HepG2 (cell line): ENCODE data around the gene PCYT2. TPM values are rescaled to one million over a fixed set of nuclear protein-coding genes. Genes with fewer than 3 reads are reported as not detected.

ENCODE experiments used
- KDM6A ChIP-seq: IDR thresholded peaks from 2 replicates; pipeline ENCODE4 v1.6.1; 2016; ENCODE audit warnings: low read depth
- NRL ChIP-seq: sonication (generic); formaldehyde crosslinking; IDR thresholded peaks from 2 replicates; pipeline ENCODE4 v1.5.0; 2020; ENCODE audit warnings: missing genetic modification reagents, mild to moderate bottlenecking, moderate library complexity, borderline replicate concordance
- PHF8 ChIP-seq: sonication (generic); formaldehyde crosslinking; IDR thresholded peaks from 2 replicates; pipeline ENCODE4 v1.5.0; 2020; ENCODE audit warnings: missing genetic modification reagents
- RNF2 ChIP-seq: fragments of 450-650 bp; conservative IDR thresholded peaks from 2 replicates; pipeline ENCODE4 v1.6.1; 2016; ENCODE audit warnings: low read depth
- SALL1 ChIP-seq: sonication (generic); formaldehyde crosslinking; IDR thresholded peaks from 2 replicates; pipeline ENCODE4 v1.8.0; 2022; ENCODE audit warnings: mild to moderate bottlenecking, missing genetic modification reagents
- SIN3A ChIP-seq: IDR thresholded peaks from 2 replicates; pipeline ENCODE4 v1.6.1; 2011; ENCODE audit warnings: low read depth, mild to moderate bottlenecking, control low read depth, low read length, borderline replicate concordance
- SNAPC4 ChIP-seq: sonication (generic); formaldehyde crosslinking; IDR thresholded peaks from 2 replicates; pipeline ENCODE4 v1.4.0; 2020; ENCODE audit warnings: mild to moderate bottlenecking, missing genetic modification reagents
- TCF7 ChIP-seq: sonication (generic); IDR thresholded peaks from 2 replicates; pipeline ENCODE4 v1.6.1; 2016; ENCODE audit warnings: antibody characterized with exemption, low read depth
- ZBTB4 ChIP-seq: sonication (generic); formaldehyde crosslinking; IDR thresholded peaks from 2 replicates; pipeline ENCODE4 v1.4.0; 2020; ENCODE audit warnings: missing genetic modification reagents, mild to moderate bottlenecking, borderline replicate concordance
- ZNF205 ChIP-seq: IDR thresholded peaks from 2 replicates; pipeline ENCODE4 v1.6.1; 2018; ENCODE audit warnings: missing biosample characterization, missing genetic modification reagents
- ZNF253 ChIP-seq: sonication (generic); formaldehyde crosslinking; IDR thresholded peaks from 2 replicates; pipeline ENCODE4 v1.8.0; 2022; ENCODE audit warnings: mild to moderate bottlenecking, missing genetic modification reagents, borderline replicate concordance
- ZNF646 ChIP-seq: sonication (generic); formaldehyde crosslinking; IDR thresholded peaks from 2 replicates; pipeline ENCODE4 v1.9.0; 2021; ENCODE audit warnings: mild to moderate bottlenecking, missing genetic modification reagents
- ZNF776 ChIP-seq: sonication (generic); formaldehyde crosslinking; IDR thresholded peaks from 2 replicates; pipeline ENCODE4 v1.4.0; 2020; ENCODE audit warnings: mild to moderate bottlenecking, missing genetic modification reagents
- ZNF879 ChIP-seq: sonication (generic); formaldehyde crosslinking; IDR thresholded peaks from 2 replicates; pipeline ENCODE4 v1.8.1; 2023; ENCODE audit warnings: missing genetic modification reagents
- ZSCAN12 ChIP-seq: sonication (generic); formaldehyde crosslinking; IDR thresholded peaks from 2 replicates; pipeline ENCODE4 v1.9.0; 2021; ENCODE audit warnings: mild to moderate bottlenecking, missing genetic modification reagents
- polyA plus RNA-seq, 8 experiments: library from polyadenylated mRNA; depleted of rRNA in 3 of 8; stranded (reverse) in 7 of 8; unstranded in 1 of 8; fragments of >200 nt; fragmentation: Illumina TruSeq in 4 of 8; extraction: Trizol in 4 of 8; gene quantifications; 2 replicates each; pipeline versions ENCODE4 v1.2.1 to v1.2.3, GENCODE V29; 2011 to 2016; ENCODE audit warnings: low read depth in 4 of 8, missing spikeins in 1 of 8, mixed read lengths in 1 of 8; ENCODE audit not compliant: insufficient read depth in 1 of 8
- total RNA-seq, 5 experiments: library from RNA; depleted of rRNA; stranded (reverse); fragments of >200 nt; fragmentation: Illumina TruSeq; extraction: Trizol; gene quantifications; 2 replicates each; pipeline ENCODE4 v1.2.3, GENCODE V29; 2016; ENCODE audit warnings: low read depth in 1 of 5

PCYT2 gene
- total and polyA plus RNA-seq, 2 of the 13 experiments (the other 11 are each of a cell fraction or from before 2014, with no cell fraction given): 147 to 297 TPM

GRCh38 chr17:81867991-81868673, 43.1 kb downstream of the PCYT2 start (continued):
- TF ChIP-seq ZNF646 (CRISPR knock-in tag): peak; percentile 34; the same call in 1 of the 2 replicates
- TF ChIP-seq ZNF776 (CRISPR knock-in tag): peak; percentile 53; the same call in 1 of the 2 replicates
- 0 out of 2 replicates have a peak, but pooled peaks have one; percentile 22 for TF ChIP-seq SNAPC4 (CRISPR knock-in tag)
- no peak for TF ChIP-seq TCF7
- no peak; the same call in 1 of the 2 replicates for TF ChIP-seq NRL
- TF ChIP-seq ZSCAN12 (CRISPR knock-in tag): no peak
- peak; percentile 51; the same call in 1 of the 2 replicates for TF ChIP-seq SIN3A
- TF ChIP-seq ZNF879 (CRISPR knock-in tag): no peak
- no peak for TF ChIP-seq KDM6A (CRISPR knock-in tag)
- TF ChIP-seq SALL1 (CRISPR knock-in tag): peak; percentile 62; the same call in 1 of the 2 replicates
- no peak for TF ChIP-seq ZNF253 (CRISPR knock-in tag)
- no peak for TF ChIP-seq PHF8 (CRISPR knock-in tag)
- TF ChIP-seq ZNF205 (CRISPR knock-in tag): peak; percentile 13
- no peak for TF ChIP-seq RNF2
- no peak; the same call in 1 of the 2 replicates for TF ChIP-seq ZBTB4
